NCI-H748 treated with DMSO at 0.1 percent for 48 hours (cell line): ENCODE measurements around the gene BRSK2.

Source experiments
- DNase-seq: peaks from one replicate; lab custom pipeline; 2025; lab: John Stamatoyannopoulos, UW

The BRSK2 gene

GRCh38 chr11:1452744-1453143 is 63.0 kb downstream of the BRSK2 start:
- DNase-seq = no peak

- DNase-seq = no peak
Measured at GRCh38 chr11:1453611-1454034, 63.9 kb downstream of the BRSK2 start.

- no peak for DNase-seq
Measured at GRCh38 chr11:1454576-1454975, 64.8 kb downstream of the BRSK2 start.

- DNase-seq = no peak
Measured at GRCh38 chr11:1455032-1455762, 65.5 kb downstream of the BRSK2 start.

- DNase-seq = no peak
Measured at GRCh38 chr11:1455763-1456060, 66.0 kb downstream of the BRSK2 start.

GRCh38 chr11:1456176-1456575 is 66.4 kb downstream of the BRSK2 start:
- DNase-seq = no peak

- no peak for DNase-seq
Measured at GRCh38 chr11:1456596-1457325, 67.0 kb downstream of the BRSK2 start.

GRCh38 chr11:1457326-1457680 is 67.6 kb downstream of the BRSK2 start:
- no peak for DNase-seq

GRCh38 chr11:1457856-1458255 is 68.1 kb downstream of the BRSK2 start:
- no peak for DNase-seq

GRCh38 chr11:1458340-1459218 is 68.8 kb downstream of the BRSK2 start:
- DNase-seq = no peak

- no peak for DNase-seq
Measured at GRCh38 chr11:1459219-1459575, 69.5 kb downstream of the BRSK2 start.

GRCh38 chr11:1459764-1460395 is 70.1 kb downstream of the BRSK2 start:
- DNase-seq = no peak

- no peak for DNase-seq
Measured at GRCh38 chr11:1460396-1460985, 70.8 kb downstream of the BRSK2 start.

GRCh38 chr11:1460986-1461825 is 71.5 kb downstream of the BRSK2 start:
- no peak for DNase-seq

- no peak for DNase-seq
Measured at GRCh38 chr11:1461826-1462697, 72.3 kb downstream of the BRSK2 start.

- DNase-seq = no peak
Measured at GRCh38 chr11:1462698-1462975, 72.9 kb downstream of the BRSK2 start.

GRCh38 chr11:1463056-1463455 is 73.3 kb downstream of the BRSK2 start:
- no peak for DNase-seq

- no peak for DNase-seq
Measured at GRCh38 chr11:1466784-1467183, 77.0 kb downstream of the BRSK2 start.

GRCh38 chr11:1467270-1467669 is 77.5 kb downstream of the BRSK2 start:
- no peak for DNase-seq

- no peak for DNase-seq
Measured at GRCh38 chr11:1468002-1468401, 78.3 kb downstream of the BRSK2 start.
